Neural progenitor cell (in vitro differentiated cells): ENCODE data around the gene CLDN15. TPM values are rescaled to one million over a fixed set of nuclear protein-coding genes. Genes with fewer than 3 reads are reported as not detected.

Experiments
- DNase-seq: peaks from one replicate; pipeline ENCODE4 v3.0.0-alpha.2; 2016; ENCODE audit warnings: low spot score
- H2AFZ ChIP-seq: fragments of 200-600 bp; sonication (generic); replicated peaks from 2 replicates; pipeline ENCODE4 v1.6.1; 2016; ENCODE audit warnings: antibody characterized with exemption
- H3F3A ChIP-seq: fragments of 200-600 bp; sonication (generic); 2 replicates; pipeline ENCODE4 v1.6.1; 2016; ENCODE audit warnings: antibody characterized with exemption, low read depth
- H3K27ac ChIP-seq: fragments of 200-600 bp; sonication (generic); 2 replicates; pipeline ENCODE4 v1.5.1; 2016; ENCODE audit warnings: mild to moderate bottlenecking
- H3K27me3 ChIP-seq: fragments of 200-600 bp; sonication (generic); 2 replicates; pipeline ENCODE4 v1.6.1; 2016; ENCODE audit warnings: mild to moderate bottlenecking, moderate library complexity
- H3K36me3 ChIP-seq: fragments of 200-600 bp; sonication (generic); 2 replicates; pipeline ENCODE4 v1.5.1; 2016
- H3K4me1 ChIP-seq: fragments of 200-600 bp; sonication (generic); 2 replicates; pipeline ENCODE4 v1.6.1; 2016; ENCODE audit warnings: mixed run types
- H3K4me2 ChIP-seq: fragments of 200-600 bp; sonication (generic); 2 replicates; pipeline ENCODE4 v1.6.1; 2016
- H3K4me3 ChIP-seq: fragments of 200-600 bp; sonication (generic); 2 replicates; pipeline ENCODE4 v1.5.1; 2016
- H3K79me2 ChIP-seq: fragments of 200-600 bp; sonication (generic); 2 replicates; pipeline ENCODE4 v1.6.1; 2016; ENCODE audit warnings: low read depth
- H3K9ac ChIP-seq: fragments of 200-600 bp; sonication (generic); 2 replicates; pipeline ENCODE4 v1.6.1; 2016
- H3K9me3 ChIP-seq: fragments of 200-600 bp; sonication (generic); 2 replicates; pipeline ENCODE4 v1.5.1; 2016; ENCODE audit warnings: low read depth
- H4K20me1 ChIP-seq: fragments of 200-600 bp; sonication (generic); 2 replicates; pipeline ENCODE4 v1.6.1; 2016; ENCODE audit warnings: low read depth
- H3K27ac Mint-ChIP-seq: 3 replicates; pipeline ENCODE4 v1.8.0; 2021; ENCODE audit warnings: mixed read lengths
- H3K27me3 Mint-ChIP-seq: 2 replicates; pipeline ENCODE4 v1.8.0; 2022; ENCODE audit warnings: low read depth, mild to moderate bottlenecking, inconsistent platforms, moderate library complexity, mixed read lengths; ENCODE audit not compliant: insufficient read depth
- H3K36me3 Mint-ChIP-seq: 3 replicates; pipeline ENCODE4 v1.8.0; 2021; ENCODE audit warnings: mixed read lengths
- H3K4me1 Mint-ChIP-seq: 3 replicates; pipeline ENCODE4 v1.8.0; 2021; ENCODE audit warnings: mixed read lengths
- H3K4me3 Mint-ChIP-seq: 3 replicates; pipeline ENCODE4 v1.8.0; 2021; ENCODE audit warnings: mild to moderate bottlenecking, moderate library complexity, mixed read lengths
- H3K9me3 Mint-ChIP-seq: 3 replicates; pipeline ENCODE4 v1.8.0; 2020; ENCODE audit warnings: mixed read lengths
- CTCF ChIP-seq: fragments of 200-600 bp; sonication (generic); IDR thresholded peaks from 2 replicates; pipeline ENCODE4 v1.5.1; 2017; ENCODE audit warnings: antibody characterized with exemption, mild to moderate bottlenecking
- EZH2 ChIP-seq: fragments of 200-600 bp; sonication (generic); IDR thresholded peaks from 2 replicates; pipeline ENCODE4 v1.6.1; 2017; ENCODE audit warnings: antibody characterized with exemption, mild to moderate bottlenecking, moderate library complexity
- EZH2phosphoT487 ChIP-seq: fragments of 200-600 bp; sonication (generic); IDR thresholded peaks from 2 replicates; pipeline ENCODE4 v1.6.1; 2017; ENCODE audit warnings: antibody characterized with exemption
- total RNA-seq: library from RNA; depleted of rRNA; stranded (reverse); fragments of >200 nt; gene quantifications from 2 replicates; pipeline ENCODE4 v1.2.3, GENCODE V29; 2015; ENCODE audit warnings: low replicate concordance

The CLDN15 gene
- total RNA-seq, 1 donor from 2014 or later = 1.2 TPM

GRCh38 chr7:101278461-101279292 is 41.1 kb upstream of the CLDN15 start:
- Histone ChIP-seq H3K4me2 (no peak overlapping the region), H4K20me1 (no peaks in the 10 kb centered on the region), H3F3A (no peaks in the 10 kb centered on the region), H3K9me3 (no peaks in the 10 kb centered on the region), H3K36me3 (no peaks in the 10 kb centered on the region), H3K9ac (no peak overlapping the region), H3K27ac (no peak overlapping the region), H3K79me2 (no peaks in the 10 kb centered on the region), H3K4me1 (no peaks in the 10 kb centered on the region), H2AFZ (no peak overlapping the region), H3K27me3 (no peaks in the 10 kb centered on the region), H3K4me3 (no peak overlapping the region)
- no peak for DNase-seq
- H3K27ac Mint-ChIP-seq = no peak overlapping the region
- H3K36me3 Mint-ChIP-seq = no peaks in the 10 kb centered on the region
- H3K27me3 Mint-ChIP-seq = peaks cover 5% of the 10 kb centered on the region
- no peak overlapping the region for H3K4me3 Mint-ChIP-seq
- H3K4me1 Mint-ChIP-seq = peaks cover 5% of the 10 kb centered on the region
- TF ChIP-seq CTCF = no peak
- no peak for TF ChIP-seq EZH2
- TF ChIP-seq EZH2phosphoT487 = no peak
- peaks cover 3% of the 10 kb centered on the region for H3K9me3 Mint-ChIP-seq

GRCh38 chr7:101277155-101277554 is 39.6 kb upstream of the CLDN15 start:
- no peaks in the 10 kb centered on the region for H3F3A ChIP-seq
- Mint-ChIP-seq H3K27me3 (peaks cover 5% of the 10 kb centered on the region), H3K4me1 (peaks cover 11% of the 10 kb centered on the region), H3K9me3 (peaks cover 3% of the 10 kb centered on the region), H3K36me3 (no peaks in the 10 kb centered on the region), H3K27ac (no peak overlapping the region), H3K4me3 (no peak overlapping the region)
- H3K4me3 ChIP-seq = no peak overlapping the region
- no peaks in the 10 kb centered on the region for H3K36me3 ChIP-seq
- TF ChIP-seq EZH2 = no peak
- no peak for TF ChIP-seq CTCF
- TF ChIP-seq EZH2phosphoT487 = no peak
- H3K27me3 ChIP-seq = no peaks in the 10 kb centered on the region
- H3K4me1 ChIP-seq = peaks cover 9% of the 10 kb centered on the region
- no peak for DNase-seq
- H3K9ac ChIP-seq = no peak overlapping the region
- no peak overlapping the region for H3K27ac ChIP-seq
- no peaks in the 10 kb centered on the region for H3K79me2 ChIP-seq
- H4K20me1 ChIP-seq = no peaks in the 10 kb centered on the region
- H2AFZ ChIP-seq = no peak overlapping the region
- no peak overlapping the region for H3K4me2 ChIP-seq
- no peaks in the 10 kb centered on the region for H3K9me3 ChIP-seq

GRCh38 chr7:101273206-101273605 is 35.6 kb upstream of the CLDN15 start:
- no peaks in the 10 kb centered on the region for H3K79me2 ChIP-seq
- TF ChIP-seq EZH2 (no peak), EZH2phosphoT487 (no peak)
- Mint-ChIP-seq H3K27ac (no peak overlapping the region), H3K36me3 (no peaks in the 10 kb centered on the region), H3K4me1 (peaks cover 11% of the 10 kb centered on the region), H3K4me3 (no peak overlapping the region), H3K27me3 (no peaks in the 10 kb centered on the region), H3K9me3 (peaks cover 3% of the 10 kb centered on the region)
- DNase-seq = peak; percentile 35
- no peak overlapping the region for H3K4me2 ChIP-seq
- H3K27me3 ChIP-seq = no peaks in the 10 kb centered on the region
- peak overlapping the region; percentile 90 for H2AFZ ChIP-seq
- no peaks in the 10 kb centered on the region for H3K36me3 ChIP-seq
- peaks cover 9% of the 10 kb centered on the region for H3K4me1 ChIP-seq
- no peak overlapping the region for H3K27ac ChIP-seq
- no peaks in the 10 kb centered on the region for H4K20me1 ChIP-seq
- H3F3A ChIP-seq = no peaks in the 10 kb centered on the region
- no peaks in the 10 kb centered on the region for H3K9me3 ChIP-seq
- no peak overlapping the region for H3K9ac ChIP-seq
- no peak overlapping the region for H3K4me3 ChIP-seq

- Mint-ChIP-seq H3K27me3 (no peaks in the 10 kb centered on the region), H3K4me1 (peaks cover 11% of the 10 kb centered on the region), H3K9me3 (peaks cover 3% of the 10 kb centered on the region), H3K36me3 (no peaks in the 10 kb centered on the region), H3K27ac (no peak overlapping the region), H3K4me3 (no peak overlapping the region)
- Histone ChIP-seq H3K36me3 (no peaks in the 10 kb centered on the region), H2AFZ (no peak overlapping the region), H3F3A (no peaks in the 10 kb centered on the region), H3K27ac (no peak overlapping the region), H4K20me1 (no peaks in the 10 kb centered on the region), H3K79me2 (no peaks in the 10 kb centered on the region), H3K4me2 (no peak overlapping the region), H3K9me3 (no peaks in the 10 kb centered on the region), H3K9ac (no peak overlapping the region), H3K4me3 (no peak overlapping the region), H3K27me3 (no peaks in the 10 kb centered on the region), H3K4me1 (peaks cover 9% of the 10 kb centered on the region)
- no peak for DNase-seq
- TF ChIP-seq CTCF (no peak), EZH2phosphoT487 (no peak), EZH2 (no peak)
Measured at GRCh38 chr7:101271021-101271420, 33.4 kb upstream of the CLDN15 start.
